Stimulated activated CD8-positive, alpha-beta memory T cell treated with anti-CD3 and anti-CD28 coated beads, Interleukin-7, amount 100 ng/mL, for 48 hours (primary cell): Measurements from ENCODE around the gene DVL2.

Experiments used
- DNase-seq, 2 donors: peaks; one replicate each; pipeline ENCODE4 v3.0.0-alpha.2; 2020; ENCODE audit warnings: low read depth in 1 of 2; ENCODE audit errors: extremely low read depth in 1 of 2

Gene DVL2

GRCh38 chr17:7176107-7176840, 58.0 kb downstream of the DVL2 start:
- DNase-seq, result no peak
